ENCODE results near the gene RASL10B.

Gene RASL10B

GRCh38 chr17:35727635-35728034, 3.8 kb upstream of the RASL10B start:
- no peak for TF ChIP-seq CTCF (IDR thresholded peaks at IDR 0.05)
- H3K27ac ChIP-seq, result peak overlapping the region; percentile 10
- H3K27me3 ChIP-seq (ENCODE audit: control insufficient read depth, insufficient read depth, low read length), result no peaks in the 10 kb centered on the region
- H3K9me3 ChIP-seq (ENCODE audit: control insufficient read depth, low read length), result no peaks in the 10 kb centered on the region
- peaks cover 42% of the 10 kb centered on the region for H3K4me1 ChIP-seq
- H2AFZ ChIP-seq, result no peak overlapping the region
- H3K4me2 ChIP-seq (ENCODE audit: low read length), result no peak overlapping the region
- H3K9ac ChIP-seq, result no peak overlapping the region
- H3K36me3 ChIP-seq (ENCODE audit: control insufficient read depth, insufficient read depth, low read length), result no peaks in the 10 kb centered on the region
- no peak overlapping the region for H3K4me3 ChIP-seq (ENCODE audit: low read depth, low read length)
- no peaks in the 10 kb centered on the region for H3K79me2 ChIP-seq

- H2AFZ ChIP-seq, result no peak overlapping the region
- no peak overlapping the region for H3K4me2 ChIP-seq (ENCODE audit: low read length)
- no peaks in the 10 kb centered on the region for H3K36me3 ChIP-seq (ENCODE audit: control insufficient read depth, insufficient read depth, low read length)
- H3K79me2 ChIP-seq, result no peaks in the 10 kb centered on the region
- H3K4me1 ChIP-seq, result peaks cover 43% of the 10 kb centered on the region
- TF ChIP-seq CTCF (IDR thresholded peaks at IDR 0.05), result no peak
- H3K9ac ChIP-seq, result no peak overlapping the region
- no peak overlapping the region for H3K4me3 ChIP-seq (ENCODE audit: low read depth, low read length)
- no peaks in the 10 kb centered on the region for H3K27me3 ChIP-seq (ENCODE audit: control insufficient read depth, insufficient read depth, low read length)
- H3K27ac ChIP-seq, result no peak overlapping the region
- H3K9me3 ChIP-seq (ENCODE audit: control insufficient read depth, low read length), result no peaks in the 10 kb centered on the region
Measured at GRCh38 chr17:35728551-35728950, 2.9 kb upstream of the RASL10B start.

GRCh38 chr17:35729405-35729833, 2.0 kb upstream of the RASL10B start:
- no peak overlapping the region for H3K4me3 ChIP-seq (ENCODE audit: low read depth, low read length)
- peaks cover 43% of the 10 kb centered on the region for H3K4me1 ChIP-seq
- H3K27ac ChIP-seq, result no peak overlapping the region
- H3K79me2 ChIP-seq, result no peaks in the 10 kb centered on the region
- no peaks in the 10 kb centered on the region for H3K27me3 ChIP-seq (ENCODE audit: control insufficient read depth, insufficient read depth, low read length)
- H3K4me2 ChIP-seq (ENCODE audit: low read length), result no peak overlapping the region
- H3K36me3 ChIP-seq (ENCODE audit: control insufficient read depth, insufficient read depth, low read length), result no peaks in the 10 kb centered on the region
- no peaks in the 10 kb centered on the region for H3K9me3 ChIP-seq (ENCODE audit: control insufficient read depth, low read length)
- H2AFZ ChIP-seq, result no peak overlapping the region
- TF ChIP-seq CTCF (IDR thresholded peaks at IDR 0.05), result no peak
- H3K9ac ChIP-seq, result no peak overlapping the region

GRCh38 chr17:35730400-35731005, 936 bp upstream of the RASL10B start:
- Histone ChIP-seq H3K9me3 (ENCODE audit: control insufficient read depth, low read length) (no peaks in the 10 kb centered on the region), H3K27me3 (ENCODE audit: control insufficient read depth, insufficient read depth, low read length) (no peaks in the 10 kb centered on the region), H3K79me2 (no peaks in the 10 kb centered on the region), H3K4me3 (ENCODE audit: low read depth, low read length) (no peak overlapping the region), H2AFZ (no peak overlapping the region), H3K27ac (no peak overlapping the region), H3K4me2 (ENCODE audit: low read length) (no peak overlapping the region), H3K4me1 (peaks cover 43% of the 10 kb centered on the region), H3K9ac (no peak overlapping the region), H3K36me3 (ENCODE audit: control insufficient read depth, insufficient read depth, low read length) (no peaks in the 10 kb centered on the region)
- TF ChIP-seq CTCF (IDR thresholded peaks at IDR 0.05), result no peak
